22Rv1 (cell line): ENCODE results near the gene B4GALT7.

Experiments used
- H3K27ac ChIP-seq: fragments of 450-650 bp; 2 replicates; pipeline ENCODE4 v1.5.1; 2017
- ZFX ChIP-seq: fragments of 450-650 bp; IDR thresholded peaks from 2 replicates; pipeline ENCODE4 v1.6.1; 2017; ENCODE audit warnings: antibody characterized with exemption, borderline replicate concordance
- TF ChIP-seq, protein P1 (sequence below): fragments of 450-650 bp; IDR thresholded peaks from 2 replicates; pipeline ENCODE4 v1.5.1; 2017; ENCODE audit warnings: mild to moderate bottlenecking

Gene B4GALT7

DNA sequence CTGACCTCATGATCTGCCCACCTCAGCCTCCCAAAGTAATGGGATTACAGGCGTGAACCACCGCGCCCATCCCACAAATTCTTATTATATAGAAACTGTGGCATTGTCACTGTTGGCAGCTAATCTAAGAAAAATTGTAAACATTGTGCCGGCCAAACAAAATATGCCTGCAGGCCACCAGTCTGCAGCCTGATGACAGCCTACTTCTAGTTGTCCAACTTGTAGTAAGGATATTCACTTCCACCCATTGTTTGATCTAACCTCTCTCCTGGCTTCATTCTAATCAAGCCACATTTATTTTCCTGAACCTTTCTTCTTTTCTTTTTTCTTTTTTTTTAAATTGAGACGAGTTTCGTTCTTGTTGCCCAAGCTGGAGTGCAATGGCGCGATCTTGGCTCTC, 21.6 kb upstream of the B4GALT7 start:
- no peak overlapping the region for H3K27ac ChIP-seq
- TF ChIP-seq, protein P1, sequence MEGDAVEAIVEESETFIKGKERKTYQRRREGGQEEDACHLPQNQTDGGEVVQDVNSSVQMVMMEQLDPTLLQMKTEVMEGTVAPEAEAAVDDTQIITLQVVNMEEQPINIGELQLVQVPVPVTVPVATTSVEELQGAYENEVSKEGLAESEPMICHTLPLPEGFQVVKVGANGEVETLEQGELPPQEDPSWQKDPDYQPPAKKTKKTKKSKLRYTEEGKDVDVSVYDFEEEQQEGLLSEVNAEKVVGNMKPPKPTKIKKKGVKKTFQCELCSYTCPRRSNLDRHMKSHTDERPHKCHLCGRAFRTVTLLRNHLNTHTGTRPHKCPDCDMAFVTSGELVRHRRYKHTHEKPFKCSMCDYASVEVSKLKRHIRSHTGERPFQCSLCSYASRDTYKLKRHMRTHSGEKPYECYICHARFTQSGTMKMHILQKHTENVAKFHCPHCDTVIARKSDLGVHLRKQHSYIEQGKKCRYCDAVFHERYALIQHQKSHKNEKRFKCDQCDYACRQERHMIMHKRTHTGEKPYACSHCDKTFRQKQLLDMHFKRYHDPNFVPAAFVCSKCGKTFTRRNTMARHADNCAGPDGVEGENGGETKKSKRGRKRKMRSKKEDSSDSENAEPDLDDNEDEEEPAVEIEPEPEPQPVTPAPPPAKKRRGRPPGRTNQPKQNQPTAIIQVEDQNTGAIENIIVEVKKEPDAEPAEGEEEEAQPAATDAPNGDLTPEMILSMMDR = no peak
- TF ChIP-seq ZFX = no peak

DNA sequence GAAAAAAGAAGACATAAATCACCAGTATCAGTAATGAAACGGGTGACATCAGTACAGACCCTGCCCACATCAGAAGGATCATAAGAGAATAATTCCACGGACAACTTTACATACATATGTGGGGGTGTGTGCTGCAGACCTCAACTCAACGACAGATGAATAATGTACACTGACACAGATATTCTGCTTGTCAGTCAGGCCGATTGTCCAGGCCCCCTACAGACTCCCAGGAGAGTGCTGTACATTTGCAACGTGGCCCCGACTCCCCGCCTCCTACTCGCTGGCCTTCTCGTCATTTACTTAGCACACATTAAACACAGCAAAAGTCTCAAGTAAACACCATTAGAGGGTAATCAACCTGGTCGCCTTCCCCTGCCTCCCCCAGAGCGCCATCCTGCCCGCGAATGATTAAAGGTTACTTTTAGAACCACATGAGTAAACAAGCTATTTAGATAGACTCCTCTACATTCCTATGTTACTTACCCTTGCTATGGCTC, 11.5 kb upstream of the B4GALT7 start:
- no peak overlapping the region for H3K27ac ChIP-seq
- TF ChIP-seq ZFX = no peak
- TF ChIP-seq, protein P1 = no peak

DNA sequence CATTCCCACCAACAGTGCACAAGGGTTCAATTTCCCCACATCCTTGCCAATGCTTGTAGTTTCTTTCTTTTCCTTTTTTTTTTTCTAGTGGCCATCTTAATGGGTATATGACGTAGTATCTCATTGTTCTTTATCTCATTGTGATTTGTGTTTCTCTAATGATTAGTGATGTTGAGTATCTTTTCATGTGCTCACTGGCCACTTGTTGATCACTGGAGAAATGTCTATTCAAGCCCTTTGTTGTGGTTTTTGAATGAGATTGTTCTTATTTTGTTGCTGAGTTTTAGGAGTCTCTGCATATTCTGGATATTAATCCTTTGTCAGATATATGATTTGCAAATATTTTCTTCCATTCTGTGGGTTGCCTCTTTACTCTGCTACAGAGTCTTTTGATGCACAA, 9.5 kb upstream of the B4GALT7 start:
- TF ChIP-seq ZFX = no peak
- TF ChIP-seq, protein P1 = no peak
- H3K27ac ChIP-seq = no peak overlapping the region

DNA sequence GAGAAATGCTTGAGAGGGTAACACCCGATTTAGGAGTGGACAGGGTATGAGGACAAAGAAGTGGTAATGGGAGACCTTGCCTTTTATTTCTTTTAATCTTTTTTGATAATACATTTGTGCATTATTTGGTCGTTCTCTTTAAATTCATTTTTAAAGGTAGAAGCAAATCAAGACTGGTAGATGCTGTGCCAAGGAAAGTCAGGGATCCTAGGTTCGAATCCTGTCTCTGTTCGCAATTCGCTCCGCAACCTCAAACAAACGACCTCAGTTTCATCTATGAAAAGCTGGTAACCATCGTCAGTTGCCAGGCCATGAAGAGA, 8.3 kb upstream of the B4GALT7 start:
- peak overlapping the region; percentile 64; the same call in 1 of the 2 replicates for H3K27ac ChIP-seq
- no peak for TF ChIP-seq ZFX
- TF ChIP-seq, protein P1 = no peak

DNA sequence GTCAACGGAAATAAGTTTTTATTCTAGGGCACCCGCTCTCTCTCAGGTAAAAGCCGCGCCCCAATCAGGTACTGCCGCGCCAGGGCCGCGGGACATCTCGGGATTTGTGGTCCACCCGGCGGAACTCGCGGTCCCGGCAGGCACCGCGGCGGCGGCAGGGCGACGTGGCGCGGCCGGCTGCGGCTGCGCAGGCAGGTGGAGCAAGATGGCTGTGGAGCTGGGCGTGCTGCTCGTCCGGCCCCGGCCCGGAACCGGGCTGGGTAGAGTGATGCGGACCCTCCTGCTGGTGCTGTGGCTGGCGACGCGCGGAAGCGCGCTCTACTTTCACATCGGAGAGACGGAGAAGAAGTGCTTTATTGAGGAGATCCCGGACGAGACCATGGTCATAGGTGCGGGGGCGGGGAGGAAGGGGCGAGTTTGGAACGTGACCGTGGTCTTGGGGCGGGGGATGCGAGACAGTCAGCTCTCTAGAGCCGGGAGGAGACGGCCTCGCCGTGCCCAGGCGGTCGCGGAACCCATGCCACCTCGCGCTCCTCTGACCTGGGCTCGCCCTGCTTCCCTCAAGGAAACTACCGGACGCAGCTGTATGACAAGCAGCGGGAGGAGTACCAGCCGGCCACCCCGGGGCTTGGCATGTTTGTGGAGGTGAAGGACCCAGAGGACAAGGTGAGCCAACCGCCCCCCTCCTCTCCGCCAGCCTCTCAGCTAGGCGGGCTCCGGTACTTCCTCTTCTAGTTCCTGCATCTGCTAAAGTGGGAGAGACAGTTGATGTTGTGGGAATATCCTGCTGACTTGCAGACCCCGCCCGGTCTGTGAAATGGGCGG, 7.7 kb upstream of the B4GALT7 start, which contains the start of gene TMED9:
TSS of gene TMED9 (plus strand) at position 194 of the 825 bp plus-strand sequence. CDS start at position 206, 12 bp downstream.
- peak within 1 kb of the TSS; percentile 64 for H3K27ac ChIP-seq
- TF ChIP-seq ZFX = no peak
- TF ChIP-seq, protein P1 = no peak

DNA sequence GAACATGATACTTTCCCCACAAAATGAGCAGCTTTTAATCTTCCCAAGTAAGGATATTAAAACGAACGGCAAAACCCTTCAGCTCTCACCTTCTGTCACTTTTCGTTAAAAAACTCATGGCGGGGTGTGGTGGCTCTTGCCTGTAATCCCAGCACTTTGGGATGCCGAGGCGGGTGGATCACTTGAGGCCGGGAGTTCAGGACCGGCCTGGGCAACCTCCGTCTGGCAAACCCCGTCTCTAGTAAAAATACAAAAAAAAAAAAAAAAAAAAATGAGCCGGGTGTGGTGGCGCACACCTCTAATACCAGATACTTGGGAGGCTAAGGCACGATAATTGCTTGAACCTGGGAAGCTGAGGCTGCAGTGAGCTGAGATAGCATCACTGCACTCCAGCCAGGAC, 7.0 kb upstream of the B4GALT7 start:
- H3K27ac ChIP-seq = peak overlapping the region; percentile 64; the same call in 1 of the 2 replicates

More for the DNA sequence above, 7.0 kb upstream of the B4GALT7 start:
- no peak for TF ChIP-seq ZFX
- TF ChIP-seq, protein P1 = no peak
